Measurements from ENCODE around the gene ZNF232.

- TF ChIP-seq BRD4 (CRISPR knock-in tag; IDR thresholded peaks at IDR 0.05) (no peak), ELF4 (CRISPR knock-in tag; IDR thresholded peaks at IDR 0.05; ENCODE audit: borderline replicate concordance) (no peak), ZHX1 (CRISPR knock-in tag; IDR thresholded peaks at IDR 0.05; ENCODE audit: low read depth) (no peak), MAX (IDR thresholded peaks at IDR 0.05) (no peak), ZNF138 (CRISPR knock-in tag; IDR thresholded peaks at IDR 0.05; ENCODE audit: low read depth) (no peak), ZNF274 (CRISPR knock-in tag; IDR thresholded peaks at IDR 0.05) (no peak), ETV6 (CRISPR knock-in tag; conservative IDR thresholded peaks at IDR 0.05) (no peak), ZNF354B (CRISPR knock-in tag; IDR thresholded peaks at IDR 0.05) (no peak)
- TF ChIP-seq, protein P1, sequence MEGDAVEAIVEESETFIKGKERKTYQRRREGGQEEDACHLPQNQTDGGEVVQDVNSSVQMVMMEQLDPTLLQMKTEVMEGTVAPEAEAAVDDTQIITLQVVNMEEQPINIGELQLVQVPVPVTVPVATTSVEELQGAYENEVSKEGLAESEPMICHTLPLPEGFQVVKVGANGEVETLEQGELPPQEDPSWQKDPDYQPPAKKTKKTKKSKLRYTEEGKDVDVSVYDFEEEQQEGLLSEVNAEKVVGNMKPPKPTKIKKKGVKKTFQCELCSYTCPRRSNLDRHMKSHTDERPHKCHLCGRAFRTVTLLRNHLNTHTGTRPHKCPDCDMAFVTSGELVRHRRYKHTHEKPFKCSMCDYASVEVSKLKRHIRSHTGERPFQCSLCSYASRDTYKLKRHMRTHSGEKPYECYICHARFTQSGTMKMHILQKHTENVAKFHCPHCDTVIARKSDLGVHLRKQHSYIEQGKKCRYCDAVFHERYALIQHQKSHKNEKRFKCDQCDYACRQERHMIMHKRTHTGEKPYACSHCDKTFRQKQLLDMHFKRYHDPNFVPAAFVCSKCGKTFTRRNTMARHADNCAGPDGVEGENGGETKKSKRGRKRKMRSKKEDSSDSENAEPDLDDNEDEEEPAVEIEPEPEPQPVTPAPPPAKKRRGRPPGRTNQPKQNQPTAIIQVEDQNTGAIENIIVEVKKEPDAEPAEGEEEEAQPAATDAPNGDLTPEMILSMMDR (CRISPR knock-in tag; IDR thresholded peaks at IDR 0.05), result no peak
Measured at GRCh38 chr17:5078106-5079028, 33.3 kb downstream of the ZNF232 start, which contains the start of gene ZFP3.
